ENCODE results near the gene TSSK2.

GRCh38 chr22:19123936-19124335 lies 7.2 kb upstream of the TSSK2 start:
- TF ChIP-seq SP1 (IDR thresholded peaks at IDR 0.05) (no peak), CTBP1 (IDR thresholded peaks at IDR 0.05; ENCODE audit: borderline replicate concordance) (no peak), BHLHE40 (IDR thresholded peaks at IDR 0.05; ENCODE audit: borderline replicate concordance) (no peak), L3MBTL2 (conservative IDR thresholded peaks at IDR 0.05) (no peak), FOXA1 (IDR thresholded peaks at IDR 0.05) (no peak), SUZ12 (IDR thresholded peaks at IDR 0.05) (no peak)

Measured in HEK293T (cell line).